Panc1 (cell line): ENCODE measurements around the gene CXCR5.

ENCODE experiments used
- POLR2AphosphoS5 ChIP-seq: IDR thresholded peaks from 2 replicates; pipeline ENCODE4 v1.6.1; 2012; ENCODE audit warnings: mild to moderate bottlenecking, low read depth, low read length, moderate library complexity
- TCF7L2 ChIP-seq: IDR thresholded peaks from 2 replicates; pipeline ENCODE4 v1.6.1; 2011; ENCODE audit warnings: mild to moderate bottlenecking, low read depth, low read length, inconsistent platforms
- TF ChIP-seq, protein P1 (sequence below): fragments of 450-650 bp; IDR thresholded peaks from 2 replicates; pipeline ENCODE4 v1.5.1; 2017; ENCODE audit warnings: mild to moderate bottlenecking
- TF ChIP-seq, protein P2 (sequence below), 2 experiments: IDR thresholded peaks; 2 replicates each; pipeline ENCODE4 v1.6.1; 2011 to 2012; ENCODE audit warnings: low read depth in 2 of 2, control low read depth in 1 of 2, low read length in 1 of 2, mild to moderate bottlenecking in 1 of 2, moderate library complexity in 1 of 2; ENCODE audit not compliant: insufficient read depth in 1 of 2

DNA sequence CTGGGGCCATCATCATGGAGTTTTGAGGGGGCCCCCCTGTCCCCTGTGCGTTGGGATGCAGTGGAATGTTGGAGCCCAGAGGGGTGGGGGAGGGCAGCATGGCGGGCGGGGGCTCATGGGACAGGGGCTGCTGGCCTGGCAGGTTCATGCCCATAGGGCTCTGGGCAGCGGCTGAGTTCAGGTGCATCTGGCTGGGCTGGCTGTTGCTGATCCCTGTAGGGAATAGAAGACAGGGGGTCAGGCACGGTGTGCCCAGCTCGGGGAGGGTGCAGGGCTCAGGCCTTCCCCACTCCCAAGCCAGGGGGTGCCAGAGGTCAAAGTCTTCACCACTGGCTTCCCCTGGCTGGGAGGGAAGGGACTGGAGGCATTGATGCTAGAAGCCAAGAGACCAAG lies 15.6 kb downstream of the CXCR5 start:
- TF ChIP-seq, protein P1, sequence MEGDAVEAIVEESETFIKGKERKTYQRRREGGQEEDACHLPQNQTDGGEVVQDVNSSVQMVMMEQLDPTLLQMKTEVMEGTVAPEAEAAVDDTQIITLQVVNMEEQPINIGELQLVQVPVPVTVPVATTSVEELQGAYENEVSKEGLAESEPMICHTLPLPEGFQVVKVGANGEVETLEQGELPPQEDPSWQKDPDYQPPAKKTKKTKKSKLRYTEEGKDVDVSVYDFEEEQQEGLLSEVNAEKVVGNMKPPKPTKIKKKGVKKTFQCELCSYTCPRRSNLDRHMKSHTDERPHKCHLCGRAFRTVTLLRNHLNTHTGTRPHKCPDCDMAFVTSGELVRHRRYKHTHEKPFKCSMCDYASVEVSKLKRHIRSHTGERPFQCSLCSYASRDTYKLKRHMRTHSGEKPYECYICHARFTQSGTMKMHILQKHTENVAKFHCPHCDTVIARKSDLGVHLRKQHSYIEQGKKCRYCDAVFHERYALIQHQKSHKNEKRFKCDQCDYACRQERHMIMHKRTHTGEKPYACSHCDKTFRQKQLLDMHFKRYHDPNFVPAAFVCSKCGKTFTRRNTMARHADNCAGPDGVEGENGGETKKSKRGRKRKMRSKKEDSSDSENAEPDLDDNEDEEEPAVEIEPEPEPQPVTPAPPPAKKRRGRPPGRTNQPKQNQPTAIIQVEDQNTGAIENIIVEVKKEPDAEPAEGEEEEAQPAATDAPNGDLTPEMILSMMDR = no peak
- TF ChIP-seq POLR2AphosphoS5 (no peak), TCF7L2 (no peak)
- TF ChIP-seq, protein P2, sequence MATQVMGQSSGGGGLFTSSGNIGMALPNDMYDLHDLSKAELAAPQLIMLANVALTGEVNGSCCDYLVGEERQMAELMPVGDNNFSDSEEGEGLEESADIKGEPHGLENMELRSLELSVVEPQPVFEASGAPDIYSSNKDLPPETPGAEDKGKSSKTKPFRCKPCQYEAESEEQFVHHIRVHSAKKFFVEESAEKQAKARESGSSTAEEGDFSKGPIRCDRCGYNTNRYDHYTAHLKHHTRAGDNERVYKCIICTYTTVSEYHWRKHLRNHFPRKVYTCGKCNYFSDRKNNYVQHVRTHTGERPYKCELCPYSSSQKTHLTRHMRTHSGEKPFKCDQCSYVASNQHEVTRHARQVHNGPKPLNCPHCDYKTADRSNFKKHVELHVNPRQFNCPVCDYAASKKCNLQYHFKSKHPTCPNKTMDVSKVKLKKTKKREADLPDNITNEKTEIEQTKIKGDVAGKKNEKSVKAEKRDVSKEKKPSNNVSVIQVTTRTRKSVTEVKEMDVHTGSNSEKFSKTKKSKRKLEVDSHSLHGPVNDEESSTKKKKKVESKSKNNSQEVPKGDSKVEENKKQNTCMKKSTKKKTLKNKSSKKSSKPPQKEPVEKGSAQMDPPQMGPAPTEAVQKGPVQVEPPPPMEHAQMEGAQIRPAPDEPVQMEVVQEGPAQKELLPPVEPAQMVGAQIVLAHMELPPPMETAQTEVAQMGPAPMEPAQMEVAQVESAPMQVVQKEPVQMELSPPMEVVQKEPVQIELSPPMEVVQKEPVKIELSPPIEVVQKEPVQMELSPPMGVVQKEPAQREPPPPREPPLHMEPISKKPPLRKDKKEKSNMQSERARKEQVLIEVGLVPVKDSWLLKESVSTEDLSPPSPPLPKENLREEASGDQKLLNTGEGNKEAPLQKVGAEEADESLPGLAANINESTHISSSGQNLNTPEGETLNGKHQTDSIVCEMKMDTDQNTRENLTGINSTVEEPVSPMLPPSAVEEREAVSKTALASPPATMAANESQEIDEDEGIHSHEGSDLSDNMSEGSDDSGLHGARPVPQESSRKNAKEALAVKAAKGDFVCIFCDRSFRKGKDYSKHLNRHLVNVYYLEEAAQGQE (IDR thresholded peaks at IDR 0.05; ENCODE audit: insufficient read depth in 1 of 2, low read depth in 2 of 2, low read length in 1 of 2) = no peak
